NCI-H2171 (cell line): ENCODE data around the gene EPN2.
A peak's percentile ranks its signal among the peaks of the same experiment; 100 is the strongest.

ENCODE experiments used
- DNase-seq: peaks from one replicate; lab custom pipeline; 2025; lab: John Stamatoyannopoulos, UW

EPN2 gene

GRCh38 chr17:19381741-19382444, 144.7 kb downstream of the EPN2 start:
- no peak for DNase-seq

- DNase-seq = no peak
These were observed 145.6 kb downstream of the EPN2 start for GRCh38 chr17:19382531-19383444.

- DNase-seq = no peak
These were observed 146.7 kb downstream of the EPN2 start for GRCh38 chr17:19383681-19384470.

GRCh38 chr17:19384723-19385391, 147.7 kb downstream of the EPN2 start:
- peak; percentile 95 for DNase-seq

GRCh38 chr17:19385521-19385983, 148.4 kb downstream of the EPN2 start:
- no peak for DNase-seq
